GM21381 (cell line): ENCODE data around the gene GCN1.
"Not testable (repeated sequence)": the region's sequence is repeated elsewhere in the genome, so short reads cannot be mapped to it uniquely, and the experiment has no call there.

Experiments
- ATAC-seq: cut with Tn5 transposase; IDR thresholded peaks from one replicate; pipeline ENCODE4 v1.9.1; 2021; ENCODE audit warnings: mild to moderate bottlenecking, moderate library complexity; ENCODE audit not compliant: unreplicated experiment

Gene GCN1, protein sequence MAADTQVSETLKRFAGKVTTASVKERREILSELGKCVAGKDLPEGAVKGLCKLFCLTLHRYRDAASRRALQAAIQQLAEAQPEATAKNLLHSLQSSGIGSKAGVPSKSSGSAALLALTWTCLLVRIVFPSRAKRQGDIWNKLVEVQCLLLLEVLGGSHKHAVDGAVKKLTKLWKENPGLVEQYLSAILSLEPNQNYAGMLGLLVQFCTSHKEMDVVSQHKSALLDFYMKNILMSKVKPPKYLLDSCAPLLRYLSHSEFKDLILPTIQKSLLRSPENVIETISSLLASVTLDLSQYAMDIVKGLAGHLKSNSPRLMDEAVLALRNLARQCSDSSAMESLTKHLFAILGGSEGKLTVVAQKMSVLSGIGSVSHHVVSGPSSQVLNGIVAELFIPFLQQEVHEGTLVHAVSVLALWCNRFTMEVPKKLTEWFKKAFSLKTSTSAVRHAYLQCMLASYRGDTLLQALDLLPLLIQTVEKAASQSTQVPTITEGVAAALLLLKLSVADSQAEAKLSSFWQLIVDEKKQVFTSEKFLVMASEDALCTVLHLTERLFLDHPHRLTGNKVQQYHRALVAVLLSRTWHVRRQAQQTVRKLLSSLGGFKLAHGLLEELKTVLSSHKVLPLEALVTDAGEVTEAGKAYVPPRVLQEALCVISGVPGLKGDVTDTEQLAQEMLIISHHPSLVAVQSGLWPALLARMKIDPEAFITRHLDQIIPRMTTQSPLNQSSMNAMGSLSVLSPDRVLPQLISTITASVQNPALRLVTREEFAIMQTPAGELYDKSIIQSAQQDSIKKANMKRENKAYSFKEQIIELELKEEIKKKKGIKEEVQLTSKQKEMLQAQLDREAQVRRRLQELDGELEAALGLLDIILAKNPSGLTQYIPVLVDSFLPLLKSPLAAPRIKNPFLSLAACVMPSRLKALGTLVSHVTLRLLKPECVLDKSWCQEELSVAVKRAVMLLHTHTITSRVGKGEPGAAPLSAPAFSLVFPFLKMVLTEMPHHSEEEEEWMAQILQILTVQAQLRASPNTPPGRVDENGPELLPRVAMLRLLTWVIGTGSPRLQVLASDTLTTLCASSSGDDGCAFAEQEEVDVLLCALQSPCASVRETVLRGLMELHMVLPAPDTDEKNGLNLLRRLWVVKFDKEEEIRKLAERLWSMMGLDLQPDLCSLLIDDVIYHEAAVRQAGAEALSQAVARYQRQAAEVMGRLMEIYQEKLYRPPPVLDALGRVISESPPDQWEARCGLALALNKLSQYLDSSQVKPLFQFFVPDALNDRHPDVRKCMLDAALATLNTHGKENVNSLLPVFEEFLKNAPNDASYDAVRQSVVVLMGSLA (N-terminal part only)

DNA sequence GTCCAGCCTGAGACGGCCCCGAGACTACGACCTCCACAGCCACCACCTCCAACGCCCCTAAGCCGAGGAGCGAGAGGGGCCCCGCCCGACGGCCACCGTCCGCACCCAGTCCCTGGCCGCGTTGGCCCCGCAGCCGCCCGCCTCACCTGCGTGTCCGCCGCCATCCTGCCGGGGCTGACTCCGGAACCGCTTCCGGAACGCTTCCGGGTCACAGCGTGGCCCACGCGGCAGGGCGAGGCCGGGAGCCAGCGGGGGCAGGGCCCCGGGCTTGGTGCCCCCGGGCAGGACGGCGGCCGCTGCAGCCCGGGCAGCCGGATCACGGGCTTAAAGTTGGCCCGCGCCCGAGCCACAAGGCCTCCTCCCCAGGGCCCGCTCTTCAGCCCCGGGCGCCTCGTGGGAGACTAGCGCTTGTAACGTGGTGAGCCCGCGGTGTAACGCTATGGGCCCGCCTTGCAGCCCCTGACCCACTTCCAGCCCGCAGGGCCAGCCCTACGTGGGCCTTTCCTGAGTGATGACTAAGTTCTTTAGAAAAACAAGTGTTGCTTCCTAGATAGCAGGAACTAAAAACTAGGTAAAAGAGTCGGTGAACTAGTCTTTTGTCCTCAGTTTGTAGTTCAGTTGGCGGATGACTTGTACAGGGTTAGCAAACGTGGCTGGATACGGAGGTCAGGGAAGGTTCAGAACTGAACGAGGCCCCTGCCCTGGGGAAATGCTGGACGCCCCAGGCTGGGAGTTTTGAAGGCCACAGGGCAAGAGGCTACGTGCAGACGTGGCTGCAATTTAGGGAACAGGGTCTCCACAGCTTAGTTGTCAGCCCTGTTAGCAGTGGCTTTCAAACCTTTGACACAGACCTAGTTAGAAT, at the start of gene GCN1:
GCN1 (minus strand) TSS at position 182 of the 862 bp plus-strand sequence; CDS start at position 164, 18 bp downstream.
- peak; percentile 77 for ATAC-seq

DNA sequence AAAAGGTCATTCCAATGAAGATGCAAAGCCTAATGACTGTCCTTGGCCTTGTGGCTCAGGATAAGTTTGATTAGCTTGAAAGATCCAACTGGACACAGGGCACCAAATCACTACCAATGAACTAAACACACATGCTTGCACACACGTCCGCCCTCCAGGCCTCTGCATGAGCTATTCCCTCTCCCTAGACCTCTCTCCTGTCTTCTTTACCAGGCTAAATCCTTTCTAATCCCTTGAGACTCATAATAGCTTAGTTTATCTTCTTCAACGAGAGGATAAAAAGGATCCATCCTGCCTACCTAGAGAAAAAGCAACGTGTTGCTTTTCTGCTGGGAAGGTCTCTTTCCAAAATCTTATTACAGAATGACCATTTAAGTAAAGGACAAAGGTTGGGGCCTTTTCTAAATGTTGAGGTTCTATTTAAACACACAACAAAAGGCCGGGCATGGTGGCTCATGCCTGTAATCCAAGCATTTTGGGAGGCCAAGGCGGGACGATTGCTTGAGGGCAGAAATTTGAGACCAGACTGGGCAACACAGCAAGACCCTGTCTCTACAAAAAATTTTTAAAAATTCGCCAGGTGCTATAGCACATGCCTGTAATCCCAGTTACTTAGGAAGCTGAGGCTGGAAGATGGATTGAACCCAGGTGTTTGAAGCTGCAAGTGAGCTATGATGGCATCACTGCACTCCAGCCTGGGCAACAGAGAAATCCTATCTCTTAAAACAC, 48.6 kb upstream of the GCN1 start:
- ATAC-seq, result no peak

DNA sequence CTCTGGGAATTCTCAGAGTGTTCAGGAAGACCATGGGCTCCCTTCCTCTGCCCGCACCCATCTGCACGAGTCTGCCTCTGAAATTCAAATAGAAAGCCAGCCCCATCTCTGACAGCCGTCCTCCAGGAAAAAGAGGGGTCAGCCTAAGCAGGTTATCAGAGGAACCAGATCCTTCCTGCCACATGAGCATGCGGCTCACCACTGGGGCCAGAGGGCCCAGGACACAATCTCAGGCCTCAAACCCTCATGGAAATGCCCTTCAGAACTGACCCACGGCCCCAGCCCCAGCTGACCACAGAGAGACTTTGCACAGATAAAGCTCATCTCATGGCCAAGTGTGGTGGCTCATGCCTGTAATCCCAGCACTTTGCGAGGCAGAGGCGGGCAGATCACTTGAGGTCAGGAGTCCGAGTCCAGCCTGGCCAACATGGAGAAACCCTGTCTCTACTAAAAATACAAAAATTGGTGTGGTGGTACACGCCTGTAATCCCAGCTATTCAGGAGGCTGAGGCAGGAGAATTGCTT, 47.8 kb upstream of the GCN1 start:
- no peak for ATAC-seq

DNA sequence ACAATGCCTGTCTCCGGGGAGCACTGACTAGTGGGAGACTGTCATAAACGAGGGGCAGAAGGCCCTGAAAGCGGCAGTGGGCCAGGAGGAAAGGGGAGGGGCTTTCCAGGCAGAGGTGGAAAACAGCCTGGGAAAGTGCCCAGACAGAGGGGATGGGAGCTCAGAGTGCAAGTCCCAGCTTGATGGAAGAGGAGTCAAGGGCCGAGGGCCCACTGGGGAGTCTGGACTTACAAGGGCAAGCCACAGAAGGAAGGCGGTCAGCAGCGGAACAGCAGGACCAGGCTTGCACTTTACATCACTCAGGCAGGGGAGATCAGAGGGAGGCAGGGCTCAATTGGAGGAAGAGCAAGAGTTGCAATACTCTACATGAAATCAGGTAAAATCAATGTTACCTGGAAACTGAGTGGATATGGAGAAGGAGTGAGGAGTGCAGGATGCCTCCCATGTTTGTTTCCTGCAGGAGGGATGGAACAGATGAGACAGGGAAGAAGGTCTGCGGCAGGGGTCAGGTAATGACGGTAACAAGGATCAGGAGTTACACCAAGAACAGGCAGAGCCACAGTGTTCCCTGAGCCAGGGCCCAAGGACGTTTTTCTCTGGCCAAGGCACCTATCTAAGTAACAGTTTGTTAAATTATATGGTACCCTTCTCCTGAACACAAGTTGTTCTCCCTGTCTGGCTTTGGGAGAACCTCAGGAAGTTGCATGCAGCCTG, 47.2 kb upstream of the GCN1 start:
- no peak for ATAC-seq

DNA sequence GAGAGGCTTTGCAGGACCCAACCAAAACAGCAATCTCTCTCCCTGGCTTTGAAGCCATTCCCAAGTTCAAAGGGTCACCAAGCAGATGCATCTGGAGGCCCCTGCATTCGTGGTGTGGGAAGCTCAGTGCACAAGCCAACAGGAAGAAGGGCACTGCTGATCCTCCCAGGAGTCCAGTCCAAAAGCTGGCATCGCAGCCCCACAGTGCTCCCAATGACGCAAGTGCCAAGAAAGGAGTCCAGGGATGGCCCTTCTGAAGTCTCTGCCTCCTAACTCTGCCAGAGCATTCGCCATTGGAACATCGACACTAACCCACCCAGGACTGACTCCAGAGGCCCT, 45.9 kb upstream of the GCN1 start:
- no peak for ATAC-seq

DNA sequence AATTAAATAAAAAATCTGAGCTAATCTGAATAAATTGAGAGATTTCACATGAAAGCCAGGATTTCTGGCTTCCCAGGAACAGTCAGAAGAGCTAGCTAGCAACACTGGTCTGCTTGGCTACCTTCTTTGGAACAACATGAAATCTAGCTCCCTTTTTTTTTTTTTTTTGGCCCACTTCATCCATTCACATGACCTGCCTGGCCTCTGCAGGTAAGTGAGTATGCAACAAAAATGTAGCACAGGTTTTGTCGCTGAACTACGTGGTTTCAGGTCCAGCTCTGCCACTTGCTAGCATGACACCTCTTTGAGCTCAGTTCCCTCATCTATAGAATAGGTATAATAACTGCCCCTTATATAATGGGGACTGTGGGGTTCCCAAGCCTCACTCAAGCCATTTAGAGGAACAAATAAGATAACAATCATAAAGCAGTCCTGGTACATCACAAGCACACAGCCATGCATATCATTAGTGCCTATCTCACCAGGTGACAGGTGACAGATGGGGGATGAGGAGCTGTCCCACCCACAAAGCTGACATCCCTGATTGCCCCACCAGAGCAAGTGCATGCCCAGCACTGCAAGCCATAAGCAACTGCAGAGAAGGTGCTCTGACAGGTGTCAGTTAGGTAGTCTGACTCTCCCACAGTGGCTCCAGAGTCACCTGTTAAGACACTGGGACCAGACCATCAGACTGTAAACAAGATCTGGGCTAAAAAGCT, 45.4 kb upstream of the GCN1 start:
- ATAC-seq, result no peak

DNA sequence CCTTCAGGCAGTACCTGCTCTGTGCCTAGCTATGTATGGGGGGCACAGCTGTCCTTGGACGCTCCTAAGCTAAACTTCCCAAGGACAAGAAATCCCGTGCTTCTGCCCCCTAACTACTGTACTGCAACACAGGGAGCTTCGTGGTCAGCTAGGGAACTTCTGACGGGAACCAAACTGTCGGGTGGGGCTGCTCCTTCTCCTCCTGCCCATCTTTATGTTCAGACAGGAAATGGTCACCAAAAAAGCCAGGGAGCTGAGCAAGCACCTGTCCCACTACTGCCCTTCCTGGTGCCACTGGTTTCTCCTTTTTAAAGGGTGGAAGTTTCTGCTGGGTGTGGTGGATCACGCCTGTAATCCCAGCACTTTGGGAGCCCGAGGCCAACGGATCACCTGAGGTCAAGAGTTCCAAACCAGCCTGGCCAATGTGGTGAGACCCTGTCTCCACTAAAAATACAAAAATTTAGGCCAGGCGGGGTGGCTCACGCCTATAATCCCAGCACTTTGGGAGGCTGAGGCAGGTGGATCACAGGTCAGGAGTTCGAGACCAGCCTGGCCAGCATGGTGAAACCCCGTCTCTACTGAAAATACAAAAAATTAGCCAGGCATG, 44.4 kb upstream of the GCN1 start:
- no peak for ATAC-seq

DNA sequence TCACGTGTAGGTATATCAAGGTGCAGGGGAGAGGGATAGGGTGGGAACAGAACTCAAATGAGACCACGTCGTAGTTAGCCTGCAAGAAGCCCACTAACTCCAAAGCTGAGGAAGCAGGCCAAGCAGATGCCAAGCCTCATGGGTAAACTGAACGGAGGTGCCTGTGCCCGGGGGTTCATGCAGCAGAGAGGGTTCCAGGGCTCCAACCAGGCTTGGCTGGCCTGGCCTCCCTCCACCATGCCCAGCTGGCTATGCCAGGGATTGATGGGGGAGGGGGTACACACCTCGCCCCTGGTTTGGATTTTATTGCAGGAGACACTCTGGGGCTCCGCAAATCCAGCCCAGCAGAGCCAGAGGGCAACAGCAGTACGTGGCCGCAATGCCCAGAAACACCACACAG, 43.7 kb upstream of the GCN1 start:
- ATAC-seq, result no peak

DNA sequence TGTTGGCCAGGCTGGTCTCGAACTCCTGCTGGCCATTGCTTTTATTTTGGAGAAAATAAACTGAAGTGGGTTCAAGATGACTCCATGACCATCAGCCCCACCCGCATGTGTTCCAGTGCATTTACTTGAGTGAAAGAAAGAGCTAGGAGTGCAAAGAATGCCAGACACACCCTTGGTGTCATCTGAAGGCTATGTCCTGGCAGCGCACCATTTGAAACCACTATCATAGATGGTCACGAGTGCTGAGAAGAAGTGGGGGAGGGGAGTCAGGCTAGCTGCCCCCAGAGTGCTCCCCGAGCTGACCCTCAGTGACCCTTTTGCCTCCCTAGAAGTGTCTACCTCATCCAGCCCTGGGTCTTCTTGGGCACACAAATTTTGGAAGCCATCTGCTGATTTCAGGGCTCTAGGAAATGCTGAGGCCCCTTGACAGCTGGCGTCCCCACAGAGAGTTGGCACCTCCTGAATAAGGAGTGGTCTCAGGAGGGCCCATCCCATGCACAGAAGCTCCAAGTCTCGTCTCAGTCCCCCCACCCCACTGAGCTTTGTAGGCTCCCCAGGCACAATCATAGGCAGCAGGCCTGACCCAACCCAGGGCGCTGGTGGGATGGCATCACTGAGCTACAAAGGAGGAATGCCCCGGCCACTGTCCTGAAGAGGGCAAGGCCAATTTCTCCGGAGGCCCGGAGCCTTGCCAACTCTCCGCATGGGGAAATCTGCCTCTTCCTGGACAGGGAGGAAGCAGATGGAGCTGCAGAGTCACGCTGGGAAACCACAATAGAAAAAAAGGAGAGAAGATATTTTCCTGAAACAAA, 43.1 kb upstream of the GCN1 start:
- ATAC-seq, result no peak

DNA sequence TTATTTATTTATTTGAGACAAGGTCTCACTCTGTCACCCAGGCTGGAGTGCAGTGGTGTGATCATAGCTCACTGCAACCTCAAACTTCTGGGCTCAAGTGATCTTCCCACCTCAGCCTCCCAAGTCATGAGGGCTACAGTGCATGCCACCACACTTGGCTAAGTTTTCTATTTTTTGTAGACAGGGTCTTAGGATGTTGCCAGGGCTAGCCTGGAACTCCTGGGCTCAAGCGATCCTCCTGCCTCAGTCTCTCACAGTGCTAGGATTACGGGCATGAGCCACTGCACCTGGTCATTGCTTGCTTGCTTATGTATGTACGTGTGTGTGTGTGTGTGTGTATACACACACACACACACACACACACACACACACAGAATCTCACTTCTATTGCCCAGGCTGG, 42.3 kb upstream of the GCN1 start:
- not testable (repeated sequence) for ATAC-seq

DNA sequence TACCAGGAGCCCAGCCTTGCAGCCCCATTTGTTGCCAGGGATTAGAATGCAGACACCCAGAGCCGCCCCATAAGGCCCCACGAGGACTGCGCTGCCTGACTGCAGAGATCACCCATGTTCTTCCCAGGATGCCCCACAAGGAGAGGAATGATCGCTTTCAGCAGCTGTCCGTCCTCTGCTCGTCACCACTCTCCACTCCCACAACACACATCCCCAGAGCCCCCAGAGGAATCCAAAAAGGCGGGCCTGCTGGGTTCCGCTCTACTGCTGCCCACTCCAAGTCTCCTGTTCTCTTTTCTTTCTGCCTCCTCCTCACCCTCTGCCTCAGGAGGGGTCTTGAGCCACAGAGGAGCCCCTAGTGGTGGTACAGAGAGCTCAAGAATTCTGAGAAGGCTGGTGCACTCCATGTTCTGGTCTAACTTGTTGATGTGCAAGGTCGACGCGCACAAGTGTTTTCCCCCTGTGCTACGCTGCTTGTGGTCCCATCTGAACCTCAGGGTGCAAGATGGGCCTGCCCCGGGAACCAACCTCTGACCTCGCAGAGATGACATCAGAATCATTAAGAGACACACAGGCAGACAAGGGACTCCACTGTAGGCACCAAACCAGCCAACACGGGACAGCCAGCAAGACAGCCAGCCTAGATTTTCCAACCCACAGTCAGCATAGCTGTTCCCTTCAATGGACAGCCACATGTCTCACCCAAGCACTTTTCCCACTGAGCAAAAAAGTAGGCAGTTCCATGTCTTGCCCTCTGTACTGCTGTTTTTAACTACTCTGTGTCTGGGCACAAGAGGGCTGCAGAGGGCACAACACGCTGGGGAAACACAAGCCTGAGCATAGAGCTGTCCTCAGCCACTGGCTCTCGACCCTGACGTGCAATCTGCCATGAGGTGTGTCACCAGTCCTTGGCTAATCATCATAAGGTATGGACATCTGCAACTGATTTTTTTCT, 41.1 kb upstream of the GCN1 start:
- no peak for ATAC-seq

DNA sequence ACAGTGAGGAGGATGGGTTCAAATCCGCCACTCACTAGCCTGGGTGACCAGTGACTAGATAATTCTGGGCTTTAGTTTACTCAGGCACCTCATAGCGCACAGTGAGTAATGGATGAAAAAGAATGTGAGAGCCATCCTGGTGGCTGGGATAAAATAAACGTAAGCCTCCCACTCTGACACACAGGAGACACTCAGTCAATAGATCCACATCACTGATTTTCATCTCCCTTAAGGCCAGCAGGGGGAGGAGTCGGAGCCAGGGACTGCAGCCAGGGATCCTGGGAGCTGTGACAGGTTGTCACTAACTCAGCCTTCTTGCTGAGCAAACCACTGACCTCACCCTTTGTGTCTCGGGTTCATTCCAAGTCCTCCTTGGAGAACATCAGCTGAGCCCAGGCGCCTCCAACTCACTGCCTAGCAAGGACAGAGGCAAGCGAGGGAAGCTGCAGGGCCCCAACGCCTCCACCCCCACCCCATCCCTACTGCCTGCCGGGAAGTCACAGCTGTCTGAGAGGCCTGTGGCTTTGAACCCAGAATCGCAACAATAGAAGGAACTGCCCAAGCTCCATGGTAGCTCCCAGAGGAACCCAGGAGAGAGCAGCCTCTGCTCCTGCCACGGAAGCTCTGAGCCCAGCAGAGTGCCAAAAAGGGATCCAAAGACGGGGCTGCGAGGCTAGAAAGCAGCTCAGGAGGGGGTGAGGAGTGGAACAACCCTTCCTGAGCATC, 40.3 kb upstream of the GCN1 start:
- no peak for ATAC-seq

DNA sequence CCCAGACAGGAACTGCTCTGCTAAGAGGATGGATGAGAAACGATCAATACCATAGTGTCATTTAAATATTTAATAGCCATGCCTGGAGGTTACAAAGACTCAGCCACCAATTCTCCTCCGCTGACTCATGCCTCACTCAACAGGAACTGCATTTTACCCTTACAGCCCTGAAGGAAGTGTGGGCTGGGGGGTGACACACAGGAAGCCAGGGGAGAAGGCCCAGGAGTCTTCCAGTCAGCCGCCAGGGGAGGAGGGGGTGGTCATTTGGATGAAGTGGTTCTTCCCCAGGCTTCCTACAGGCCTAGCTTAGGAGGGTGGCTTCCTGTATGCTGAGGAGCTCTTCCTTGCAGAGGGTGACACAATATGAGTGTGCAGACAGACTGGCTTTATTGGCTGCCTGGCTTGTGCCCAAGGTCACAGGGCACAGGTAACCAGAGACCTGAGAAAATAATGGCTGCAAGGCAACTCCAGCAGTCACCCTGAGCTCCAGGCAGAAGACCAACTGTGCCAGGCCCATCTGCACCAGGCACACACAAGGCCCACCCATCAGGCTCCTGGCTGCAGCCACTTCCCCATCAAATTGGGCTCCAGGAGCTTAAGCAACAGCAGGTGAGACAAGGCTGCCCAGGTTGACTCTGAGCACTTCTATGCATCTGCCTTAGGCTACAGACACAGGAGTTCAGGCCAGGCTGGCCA, 36.9 kb upstream of the GCN1 start:
- ATAC-seq, result no peak

DNA sequence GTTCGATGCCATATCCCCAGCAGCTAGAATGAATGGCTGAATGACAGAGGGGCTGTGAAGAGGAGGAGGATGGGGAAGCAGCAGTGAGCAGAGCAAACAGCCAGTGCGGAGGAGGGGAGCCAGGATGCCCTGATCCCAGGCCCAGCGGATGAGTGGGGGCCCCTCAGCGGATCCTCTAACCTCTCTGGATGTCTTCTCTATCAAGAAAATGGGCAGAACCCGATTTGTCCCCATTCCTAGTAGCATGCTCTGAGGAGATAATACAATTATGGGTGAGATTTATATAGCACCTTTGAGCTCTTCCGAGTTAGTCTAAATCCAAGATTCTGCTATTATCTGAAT, 36.4 kb upstream of the GCN1 start:
- ATAC-seq, result no peak
